T-helper 2 cell treated with Interferon-gamma antibody and Interleukin-4, amounts not matched to agents 5 μg/mL and 100 μg/mL, for 36 hours (primary cell): Measurements from ENCODE around the gene SPATA18.

ENCODE experiments used
- DNase-seq: peaks from one replicate; pipeline ENCODE4 v3.0.0; 2021; ENCODE audit warnings: low spot score
- H3K27ac Mint-ChIP-seq: one replicate; pipeline ENCODE4 v1.8.0; 2021; ENCODE audit warnings: mild to moderate bottlenecking, mixed read lengths
- H3K27me3 Mint-ChIP-seq: one replicate; pipeline ENCODE4 v1.8.0; 2021; ENCODE audit warnings: low read depth, mixed read lengths
- H3K36me3 Mint-ChIP-seq: one replicate; pipeline ENCODE4 v1.8.0; 2021; ENCODE audit warnings: low read depth, mixed read lengths
- H3K4me1 Mint-ChIP-seq: one replicate; pipeline ENCODE4 v1.8.0; 2021; ENCODE audit warnings: low read depth, mixed read lengths
- H3K4me3 Mint-ChIP-seq: one replicate; pipeline ENCODE4 v1.8.0; 2022; ENCODE audit warnings: mild to moderate bottlenecking, moderate library complexity, mixed read lengths
- H3K9me3 Mint-ChIP-seq: one replicate; pipeline ENCODE4 v1.8.0; 2021; ENCODE audit warnings: mixed read lengths

SPATA18 gene

GRCh38 chr4:52035190-52035589 is 15.9 kb upstream of the SPATA18 start:
- peaks cover 13% of the 10 kb centered on the region for H3K36me3 Mint-ChIP-seq
- peaks cover 11% of the 10 kb centered on the region for H3K27me3 Mint-ChIP-seq
- DNase-seq = no peak
- H3K27ac Mint-ChIP-seq = no peak overlapping the region
- no peaks in the 10 kb centered on the region for H3K9me3 Mint-ChIP-seq
- H3K4me1 Mint-ChIP-seq = peaks cover 26% of the 10 kb centered on the region
- H3K4me3 Mint-ChIP-seq = no peak overlapping the region

GRCh38 chr4:52036886-52037530 is 14.1 kb upstream of the SPATA18 start:
- Mint-ChIP-seq H3K36me3 (peaks cover 4% of the 10 kb centered on the region), H3K9me3 (no peaks in the 10 kb centered on the region), H3K27ac (peak overlapping the region; percentile 69), H3K4me3 (peak overlapping the region; percentile 88), H3K27me3 (peaks cover 25% of the 10 kb centered on the region), H3K4me1 (peaks cover 25% of the 10 kb centered on the region)
- DNase-seq = no peak

- Mint-ChIP-seq H3K36me3 (peaks cover 2% of the 10 kb centered on the region), H3K4me1 (peaks cover 25% of the 10 kb centered on the region), H3K27ac (peak overlapping the region; percentile 69), H3K9me3 (no peaks in the 10 kb centered on the region), H3K4me3 (peak overlapping the region; percentile 88), H3K27me3 (peaks cover 30% of the 10 kb centered on the region)
- DNase-seq = peak; percentile 11
Measured at GRCh38 chr4:52037689-52038102, 13.4 kb upstream of the SPATA18 start.

- Mint-ChIP-seq H3K27ac (peak within 1 kb of the TSS; percentile 73), H3K4me1 (peaks cover 25% of the 10 kb centered on the region), H3K36me3 (peaks cover 2% of the 10 kb centered on the region), H3K9me3 (no peaks in the 10 kb centered on the region), H3K27me3 (peaks cover 35% of the 10 kb centered on the region), H3K4me3 (peak within 1 kb of the TSS; percentile 88)
- peak; percentile 73 for DNase-seq
Measured at GRCh38 chr4:52038103-52038912, 12.8 kb upstream of the SPATA18 start, which contains the start of gene SGCB. Gene SGCB, minus strand, starts transcription at chr4:52038299. Its CDS starts 40 bp downstream, at chr4:52038259.

GRCh38 chr4:52045028-52045427 is 6.1 kb upstream of the SPATA18 start:
- DNase-seq = no peak
- no peaks in the 10 kb centered on the region for H3K4me1 Mint-ChIP-seq
- H3K27ac Mint-ChIP-seq = no peak overlapping the region
- H3K27me3 Mint-ChIP-seq = peaks cover 56% of the 10 kb centered on the region
- H3K4me3 Mint-ChIP-seq = no peak overlapping the region
- H3K9me3 Mint-ChIP-seq = no peaks in the 10 kb centered on the region
- no peaks in the 10 kb centered on the region for H3K36me3 Mint-ChIP-seq

- no peaks in the 10 kb centered on the region for H3K9me3 Mint-ChIP-seq
- H3K36me3 Mint-ChIP-seq = no peaks in the 10 kb centered on the region
- peaks cover 5% of the 10 kb centered on the region for H3K4me1 Mint-ChIP-seq
- H3K4me3 Mint-ChIP-seq = no peak overlapping the region
- no peak overlapping the region for H3K27ac Mint-ChIP-seq
- no peak for DNase-seq
- peaks cover 64% of the 10 kb centered on the region for H3K27me3 Mint-ChIP-seq
Measured at GRCh38 chr4:52049266-52049665, 1.8 kb upstream of the SPATA18 start.

GRCh38 chr4:52051615-52052474 is 741 bp downstream of the SPATA18 start:
- DNase-seq = no peak

GRCh38 chr4:52052475-52052780 is 1.3 kb downstream of the SPATA18 start:
- peak overlapping the region; percentile 71 for H3K4me3 Mint-ChIP-seq
- peaks cover 63% of the 10 kb centered on the region for H3K27me3 Mint-ChIP-seq
- peaks cover 5% of the 10 kb centered on the region for H3K4me1 Mint-ChIP-seq
- no peak overlapping the region for H3K27ac Mint-ChIP-seq
- no peaks in the 10 kb centered on the region for H3K9me3 Mint-ChIP-seq
- no peak for DNase-seq
- H3K36me3 Mint-ChIP-seq = no peaks in the 10 kb centered on the region

More at GRCh38 chr4:52051615-52052474, 741 bp downstream of the SPATA18 start:
- no peaks in the 10 kb centered on the region for H3K9me3 Mint-ChIP-seq
- H3K27me3 Mint-ChIP-seq = peaks cover 65% of the 10 kb centered on the region
- peak overlapping the region; percentile 71 for H3K4me3 Mint-ChIP-seq
- H3K36me3 Mint-ChIP-seq = no peaks in the 10 kb centered on the region
- no peak overlapping the region for H3K27ac Mint-ChIP-seq
- peaks cover 5% of the 10 kb centered on the region for H3K4me1 Mint-ChIP-seq

GRCh38 chr4:52054254-52054653 is 3.1 kb downstream of the SPATA18 start:
- H3K4me1 Mint-ChIP-seq = peaks cover 5% of the 10 kb centered on the region
- H3K36me3 Mint-ChIP-seq = no peaks in the 10 kb centered on the region
- peaks cover 51% of the 10 kb centered on the region for H3K27me3 Mint-ChIP-seq
- no peak overlapping the region for H3K27ac Mint-ChIP-seq
- no peak for DNase-seq
- H3K9me3 Mint-ChIP-seq = no peaks in the 10 kb centered on the region
- H3K4me3 Mint-ChIP-seq = no peak overlapping the region

- Mint-ChIP-seq H3K9me3 (no peaks in the 10 kb centered on the region), H3K27me3 (peaks cover 34% of the 10 kb centered on the region), H3K27ac (no peak overlapping the region), H3K4me3 (no peak overlapping the region), H3K36me3 (no peaks in the 10 kb centered on the region), H3K4me1 (peaks cover 2% of the 10 kb centered on the region)
- DNase-seq = no peak
Measured at GRCh38 chr4:52057196-52057595, 6.1 kb downstream of the SPATA18 start.

GRCh38 chr4:52058275-52058674 is 7.2 kb downstream of the SPATA18 start:
- Mint-ChIP-seq H3K27ac (no peak overlapping the region), H3K9me3 (no peaks in the 10 kb centered on the region), H3K27me3 (peaks cover 26% of the 10 kb centered on the region), H3K4me3 (no peak overlapping the region), H3K4me1 (no peaks in the 10 kb centered on the region), H3K36me3 (no peaks in the 10 kb centered on the region)
- no peak for DNase-seq

- no peaks in the 10 kb centered on the region for H3K36me3 Mint-ChIP-seq
- H3K27me3 Mint-ChIP-seq = peaks cover 16% of the 10 kb centered on the region
- DNase-seq = no peak
- H3K4me1 Mint-ChIP-seq = no peaks in the 10 kb centered on the region
- H3K27ac Mint-ChIP-seq = no peak overlapping the region
- H3K9me3 Mint-ChIP-seq = no peaks in the 10 kb centered on the region
- no peak overlapping the region for H3K4me3 Mint-ChIP-seq
Measured at GRCh38 chr4:52059372-52059771, 8.3 kb downstream of the SPATA18 start.

GRCh38 chr4:52069571-52069970 is 18.5 kb downstream of the SPATA18 start:
- no peak for DNase-seq
- H3K4me1 Mint-ChIP-seq = no peaks in the 10 kb centered on the region
- H3K27me3 Mint-ChIP-seq = peaks cover 4% of the 10 kb centered on the region
- H3K27ac Mint-ChIP-seq = no peak overlapping the region
- no peaks in the 10 kb centered on the region for H3K9me3 Mint-ChIP-seq
- H3K36me3 Mint-ChIP-seq = no peaks in the 10 kb centered on the region
- no peak overlapping the region for H3K4me3 Mint-ChIP-seq
